NCI-H2171 (cell line): ENCODE measurements around the gene GALNT11.

Experiments
- DNase-seq: peaks from one replicate; lab custom pipeline; 2025; lab: John Stamatoyannopoulos, UW

Gene GALNT11

DNA sequence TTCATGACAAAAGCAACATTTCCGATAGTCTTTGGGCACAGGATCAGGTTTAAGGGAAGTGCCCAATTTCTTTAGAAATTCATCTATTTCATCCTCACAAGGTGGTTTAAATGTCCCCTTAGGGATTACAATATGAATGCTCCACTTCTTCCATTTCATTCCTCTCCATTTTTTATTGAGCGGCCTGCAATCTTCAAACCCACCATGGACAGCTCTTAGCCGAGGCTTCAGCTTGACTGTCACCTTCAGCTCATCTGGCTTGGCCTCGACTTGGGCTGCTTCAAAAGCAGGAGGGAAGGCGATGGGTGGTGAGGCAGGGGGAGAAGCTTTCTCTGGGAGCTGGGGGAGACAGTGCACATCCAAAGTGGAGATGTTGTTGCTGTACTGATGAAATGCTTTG lies 123.2 kb downstream of the GALNT11 start:
- DNase-seq: no peak

- no peak for DNase-seq
Observed at GRCh38 chr7:152149363-152149762, 123.9 kb downstream of the GALNT11 start.

DNA sequence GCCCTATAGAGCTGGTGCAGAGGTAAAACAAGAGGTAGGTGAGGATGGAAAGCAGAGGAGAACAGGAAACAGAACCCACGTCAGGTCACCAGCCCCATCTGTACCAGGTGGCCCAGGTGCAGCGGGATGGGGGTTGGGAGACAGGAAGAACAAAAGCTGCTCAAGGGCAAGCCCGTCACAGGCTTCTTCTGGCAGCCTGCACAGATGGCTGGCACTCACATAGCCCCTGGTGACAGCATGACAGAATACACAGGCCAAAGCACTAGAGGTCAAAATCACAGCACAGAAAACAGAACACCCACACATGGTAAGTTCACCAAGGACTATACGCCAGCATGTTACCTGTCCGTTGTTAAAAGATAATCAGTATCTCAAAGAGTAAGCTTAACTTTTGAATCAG lies 126.8 kb downstream of the GALNT11 start:
- no peak for DNase-seq

DNA sequence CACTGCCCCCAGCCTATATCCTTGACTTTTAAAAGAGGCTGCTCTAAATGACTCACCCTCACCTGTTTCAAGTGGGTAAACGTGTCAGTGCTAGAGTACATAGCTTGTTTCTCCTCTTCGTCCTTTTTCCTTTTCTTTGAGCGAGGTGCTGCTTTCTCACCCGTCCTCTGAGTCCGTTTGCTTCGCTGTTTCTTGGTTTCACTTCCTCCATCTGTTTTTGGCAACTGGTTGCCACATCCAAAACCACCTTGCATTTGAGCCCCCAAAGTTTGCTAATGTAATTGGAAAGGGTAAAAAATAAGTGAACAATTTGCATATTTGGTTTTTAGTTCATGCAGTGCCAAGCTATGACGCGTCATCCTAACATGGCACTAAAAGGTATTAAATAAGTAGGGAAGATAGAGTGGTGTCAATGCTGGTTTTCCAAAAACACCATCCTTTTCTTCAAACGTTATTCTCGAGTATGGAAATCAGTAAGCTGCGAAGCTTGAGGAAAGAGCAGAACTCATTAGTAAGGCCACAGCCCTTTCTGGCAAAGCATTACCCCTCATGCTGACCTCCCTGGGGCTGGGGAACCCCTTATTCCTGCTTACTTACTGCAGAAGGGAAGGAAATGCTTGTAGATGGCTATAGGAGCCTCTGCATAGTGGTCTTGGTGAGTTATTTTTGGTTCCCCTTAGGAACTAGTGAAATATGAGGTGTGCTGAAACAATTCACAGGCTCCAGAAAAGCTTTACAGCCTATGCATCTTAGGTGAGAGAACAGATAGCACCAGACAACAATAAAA lies 133.5 kb downstream of the GALNT11 start:
- DNase-seq: no peak

GRCh38 chr7:152161171-152161570 lies 135.7 kb downstream of the GALNT11 start:
- DNase-seq: no peak

GRCh38 chr7:152162287-152162686 lies 136.8 kb downstream of the GALNT11 start:
- DNase-seq: no peak
